Measurements from ENCODE around the gene ENPP3.

Gene ENPP3

GRCh38 chr6:131770776-131771175, 133.7 kb downstream of the ENPP3 start:
- no peak overlapping the region for H3K27ac ChIP-seq
- no peaks in the 10 kb centered on the region for H3K36me3 ChIP-seq
- no peak overlapping the region for H3K4me3 ChIP-seq (ENCODE audit: low read depth in 1 of 2, low read length in 1 of 2)
- H3K4me1 ChIP-seq (ENCODE audit: control insufficient read depth in 1 of 2, insufficient read depth in 1 of 2, low read depth in 1 of 2, low read length in 1 of 2), result no peaks in the 10 kb centered on the region
- no peaks in the 10 kb centered on the region for H3K9me3 ChIP-seq
- TF ChIP-seq CTCF (IDR thresholded peaks at IDR 0.05), result no peak
- H3K27me3 ChIP-seq, result no peaks in the 10 kb centered on the region

- H3K27ac ChIP-seq, result no peak overlapping the region
- no peak overlapping the region for H3K4me3 ChIP-seq (ENCODE audit: low read depth in 1 of 2, low read length in 1 of 2)
- no peak for TF ChIP-seq CTCF (IDR thresholded peaks at IDR 0.05)
- no peaks in the 10 kb centered on the region for H3K27me3 ChIP-seq
- no peaks in the 10 kb centered on the region for H3K36me3 ChIP-seq
- H3K4me1 ChIP-seq (ENCODE audit: control insufficient read depth in 1 of 2, insufficient read depth in 1 of 2, low read depth in 1 of 2, low read length in 1 of 2), result no peaks in the 10 kb centered on the region
- H3K9me3 ChIP-seq, result no peaks in the 10 kb centered on the region
Measured at GRCh38 chr6:131773284-131773950, 136.3 kb downstream of the ENPP3 start.

- Histone ChIP-seq H3K27me3 (no peaks in the 10 kb centered on the region), H3K36me3 (no peaks in the 10 kb centered on the region), H3K4me3 (ENCODE audit: low read depth in 1 of 2, low read length in 1 of 2) (no peak overlapping the region), H3K27ac (no peak overlapping the region), H3K4me1 (ENCODE audit: control insufficient read depth in 1 of 2, insufficient read depth in 1 of 2, low read depth in 1 of 2, low read length in 1 of 2) (no peaks in the 10 kb centered on the region), H3K9me3 (no peaks in the 10 kb centered on the region)
- TF ChIP-seq CTCF (IDR thresholded peaks at IDR 0.05), result no peak
Measured at GRCh38 chr6:131775886-131776285, 138.8 kb downstream of the ENPP3 start.

GRCh38 chr6:131776985-131777384, 139.9 kb downstream of the ENPP3 start:
- TF ChIP-seq CTCF (IDR thresholded peaks at IDR 0.05), result no peak
- no peaks in the 10 kb centered on the region for H3K27me3 ChIP-seq
- H3K27ac ChIP-seq, result no peak overlapping the region
- H3K4me3 ChIP-seq (ENCODE audit: low read depth in 1 of 2, low read length in 1 of 2), result no peak overlapping the region
- no peaks in the 10 kb centered on the region for H3K36me3 ChIP-seq
- H3K9me3 ChIP-seq, result no peaks in the 10 kb centered on the region
- no peaks in the 10 kb centered on the region for H3K4me1 ChIP-seq (ENCODE audit: control insufficient read depth in 1 of 2, insufficient read depth in 1 of 2, low read depth in 1 of 2, low read length in 1 of 2)

- H3K36me3 ChIP-seq, result no peaks in the 10 kb centered on the region
- no peaks in the 10 kb centered on the region for H3K27me3 ChIP-seq
- H3K27ac ChIP-seq, result no peak overlapping the region
- H3K9me3 ChIP-seq, result no peaks in the 10 kb centered on the region
- no peak overlapping the region for H3K4me3 ChIP-seq (ENCODE audit: low read depth in 1 of 2, low read length in 1 of 2)
- TF ChIP-seq CTCF (IDR thresholded peaks at IDR 0.05), result no peak
- no peaks in the 10 kb centered on the region for H3K4me1 ChIP-seq (ENCODE audit: control insufficient read depth in 1 of 2, insufficient read depth in 1 of 2, low read depth in 1 of 2, low read length in 1 of 2)
Measured at GRCh38 chr6:131778169-131778568, 141.1 kb downstream of the ENPP3 start.

All from neutrophil (primary cell).